ENCODE measurements around the gene TTC23. TPM values are rescaled to one million over a fixed set of nuclear protein-coding genes. Genes with fewer than 3 reads are reported as not detected.

The TTC23 gene
- polyA plus RNA-seq, 12 donors, result 16.0 to 27.9 (median 20.8) TPM; not detected in 1

DNA sequence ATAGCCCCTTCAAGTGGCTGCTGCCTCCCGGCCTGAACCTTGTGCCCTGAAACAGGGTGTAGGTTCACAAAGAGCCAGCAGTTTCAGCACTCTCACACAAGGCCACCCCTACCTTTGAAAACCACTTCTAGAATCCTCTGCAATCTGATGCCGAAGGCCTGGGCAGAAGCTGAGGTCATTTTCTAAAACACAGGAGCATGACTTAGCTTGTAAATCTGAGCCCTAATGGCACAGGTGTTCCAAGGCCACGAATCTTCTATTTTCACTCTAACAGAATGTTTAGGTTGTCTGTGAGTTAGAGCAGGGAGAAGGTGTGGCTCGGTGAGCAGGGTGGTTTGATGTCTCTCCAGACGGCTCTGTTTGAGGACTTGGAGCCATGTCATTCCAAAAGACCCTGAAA, 82.2 kb downstream of the TTC23 start:
- DNase-seq, result no peak

DNA sequence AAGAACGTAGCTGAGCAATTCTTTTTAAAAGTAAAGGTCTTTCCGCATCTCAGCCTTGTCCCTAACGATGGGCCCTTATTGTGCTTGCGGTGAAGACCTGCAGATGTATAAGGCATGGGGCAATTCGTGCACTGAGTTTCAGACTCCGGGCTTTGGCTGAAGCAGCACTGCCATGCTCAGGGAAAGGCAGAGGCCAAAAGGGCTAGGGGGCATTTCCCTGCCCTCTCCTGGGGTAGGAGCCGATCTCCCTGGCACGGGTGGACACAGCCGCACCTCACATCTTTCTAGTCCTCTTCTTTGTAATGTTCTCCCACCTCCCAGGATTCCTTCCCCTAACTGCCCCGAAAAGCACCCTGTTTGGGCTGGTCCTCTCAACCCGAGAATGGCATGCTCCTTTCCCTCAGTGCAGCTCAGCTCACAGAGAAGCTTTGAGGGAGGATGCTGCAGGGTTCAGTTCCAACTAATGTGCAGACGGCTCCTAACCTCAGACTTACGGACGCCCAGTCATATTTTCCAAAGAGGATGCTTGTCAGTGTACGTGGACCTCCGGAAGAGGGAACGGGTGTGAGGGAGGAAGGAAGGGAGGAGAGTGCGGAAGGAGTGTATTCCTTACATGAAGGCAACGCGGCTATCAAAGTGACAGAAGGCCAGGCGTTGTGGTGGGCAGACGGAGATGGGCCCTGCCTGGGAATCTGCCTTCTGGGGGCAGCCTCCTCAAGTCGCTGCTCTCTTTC, 83.3 kb downstream of the TTC23 start:
- DNase-seq, result no peak

DNA sequence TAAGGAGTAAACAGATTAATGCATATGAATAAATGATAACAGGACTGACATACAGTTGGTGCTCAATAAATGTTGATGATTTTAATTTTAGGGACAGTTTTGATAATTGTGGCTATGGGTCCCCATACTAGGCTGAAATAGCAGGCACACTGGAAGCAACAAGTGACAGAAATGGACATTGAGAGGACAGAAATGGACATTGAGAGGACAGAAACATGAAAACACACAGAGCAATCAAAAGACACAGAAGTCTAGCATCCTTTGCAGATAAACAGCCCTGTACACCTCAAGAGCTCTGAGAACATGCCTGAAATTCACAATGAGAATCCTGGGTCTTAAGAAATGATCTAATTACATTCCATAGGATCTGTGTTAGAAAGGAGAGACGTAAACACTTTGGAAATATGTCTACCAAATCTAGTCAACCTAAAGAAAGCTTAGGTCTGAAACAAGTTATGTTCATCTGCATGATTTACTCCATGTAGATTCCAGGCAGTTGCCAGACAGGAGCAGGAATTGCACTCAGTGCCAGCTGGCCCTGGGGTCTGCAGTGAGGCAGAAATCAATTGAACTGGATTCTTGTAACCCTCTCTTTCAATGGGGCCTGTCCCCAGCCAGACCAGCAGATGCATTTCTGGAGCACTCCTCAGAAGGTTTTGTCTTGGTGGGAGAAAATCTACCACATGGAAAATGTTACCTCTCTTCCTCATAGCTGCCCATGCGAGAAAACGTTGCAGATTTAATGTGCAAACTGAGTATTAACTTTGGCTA, 84.2 kb downstream of the TTC23 start:
- DNase-seq, result no peak

DNA sequence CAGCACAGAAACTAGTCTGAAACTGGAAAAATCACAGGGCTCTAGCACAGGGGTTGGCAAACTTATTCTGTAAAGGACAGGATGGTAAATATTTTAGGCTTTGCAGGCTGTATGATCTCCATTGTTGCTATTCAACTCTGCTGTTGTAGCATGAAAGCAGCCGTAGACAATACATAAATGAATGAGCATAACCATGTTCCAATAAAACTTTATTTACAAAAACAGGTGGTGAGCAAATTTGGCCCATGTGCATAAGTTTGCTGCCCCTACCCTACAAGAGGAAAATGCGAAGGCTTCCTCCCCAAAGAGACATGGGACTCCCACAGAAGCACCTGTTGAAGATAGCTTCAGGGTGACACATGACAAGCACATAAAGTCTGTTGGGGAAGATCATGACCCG, 85.3 kb downstream of the TTC23 start:
- no peak for DNase-seq

DNA sequence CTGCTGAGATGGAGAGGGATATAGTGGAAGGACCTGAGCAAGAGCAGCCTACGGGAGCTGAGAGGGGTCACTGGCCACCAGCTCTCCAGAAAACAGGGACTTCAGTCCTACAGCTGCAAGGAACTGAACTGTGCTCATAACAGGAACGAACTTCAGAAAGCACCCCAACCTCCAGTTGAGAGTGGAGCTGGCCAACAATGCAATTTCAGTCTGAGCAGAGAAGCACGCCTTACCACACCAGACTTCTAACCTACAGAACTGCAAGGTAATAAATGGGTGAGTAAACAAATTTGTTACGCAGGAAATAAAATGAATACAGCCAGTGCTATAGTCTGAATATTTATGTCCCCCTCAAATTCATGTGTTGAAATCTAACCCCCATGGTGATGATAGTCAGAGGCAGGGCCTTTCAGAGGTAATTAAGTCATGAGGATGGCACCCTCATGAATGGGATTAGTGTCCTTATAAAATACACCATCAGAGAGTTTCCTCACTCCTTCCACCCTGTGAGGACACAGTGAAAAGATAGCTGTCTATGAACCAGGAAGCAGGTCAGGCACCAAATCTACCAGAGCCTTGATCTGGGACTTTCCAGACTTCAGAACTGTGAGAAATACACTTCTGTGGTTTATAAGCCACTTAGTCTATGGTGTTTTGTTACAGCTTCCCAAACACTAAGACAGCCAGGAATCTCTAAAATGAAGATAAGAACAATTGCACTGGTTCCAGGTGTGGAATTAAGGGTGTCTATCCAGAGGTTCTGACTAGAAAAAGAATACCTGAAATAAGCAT, 85.9 kb downstream of the TTC23 start:
- no peak for DNase-seq

DNA sequence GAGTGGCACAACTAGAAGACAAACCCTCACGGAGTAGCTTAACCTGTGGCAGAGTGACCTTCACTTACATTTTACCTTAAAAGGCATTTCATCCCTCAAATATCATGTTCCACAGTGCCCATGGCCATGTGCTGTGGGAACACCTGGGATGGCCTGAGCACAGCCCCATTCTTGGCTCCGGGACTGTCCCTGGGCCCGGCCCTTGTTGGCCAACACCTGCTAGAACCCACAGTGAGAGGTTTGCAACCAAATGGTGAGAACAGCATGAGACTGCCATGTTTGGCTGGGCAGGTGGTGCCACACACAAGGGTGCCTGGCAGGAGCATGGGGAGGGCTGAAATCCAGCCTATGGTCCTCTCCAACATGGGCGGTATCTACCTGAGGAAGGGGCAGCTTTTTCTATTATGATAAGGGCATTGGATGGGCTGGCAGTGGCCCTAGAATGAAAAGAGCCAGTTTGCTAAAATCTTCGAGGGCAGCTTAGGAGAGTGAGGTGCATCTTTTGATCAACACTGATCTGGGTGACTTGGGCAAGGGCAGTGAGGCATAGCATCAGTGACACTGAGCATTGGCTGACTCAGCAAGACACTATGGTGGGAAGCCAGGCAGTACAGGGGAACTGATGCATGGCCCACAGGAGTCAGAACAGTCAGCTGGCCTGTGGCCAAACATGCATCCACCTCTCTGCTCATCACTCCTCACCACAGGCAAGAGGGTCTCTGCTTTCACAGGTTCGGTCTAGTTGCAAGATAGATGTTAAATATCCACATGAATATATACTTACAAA, 90.6 kb downstream of the TTC23 start:
- no peak for DNase-seq

DNA sequence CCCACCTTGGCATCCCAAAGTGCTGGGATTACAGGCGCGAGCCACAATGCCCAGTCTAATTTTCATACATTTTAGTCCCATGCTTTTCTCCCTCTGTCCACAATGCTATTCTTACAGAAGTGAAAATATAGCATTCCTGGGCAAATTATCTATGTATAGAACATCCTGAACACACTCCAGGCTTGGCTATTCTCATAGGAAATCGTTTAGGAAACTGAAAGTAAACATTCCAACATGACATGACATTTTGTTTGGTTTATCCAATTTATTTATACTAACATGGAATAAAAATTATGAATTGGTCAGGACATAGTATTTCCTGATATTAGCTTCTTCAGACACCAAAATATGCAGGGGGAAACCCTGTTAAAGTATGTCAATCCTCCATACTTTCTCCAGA, 91.9 kb downstream of the TTC23 start:
- no peak for DNase-seq

DNA sequence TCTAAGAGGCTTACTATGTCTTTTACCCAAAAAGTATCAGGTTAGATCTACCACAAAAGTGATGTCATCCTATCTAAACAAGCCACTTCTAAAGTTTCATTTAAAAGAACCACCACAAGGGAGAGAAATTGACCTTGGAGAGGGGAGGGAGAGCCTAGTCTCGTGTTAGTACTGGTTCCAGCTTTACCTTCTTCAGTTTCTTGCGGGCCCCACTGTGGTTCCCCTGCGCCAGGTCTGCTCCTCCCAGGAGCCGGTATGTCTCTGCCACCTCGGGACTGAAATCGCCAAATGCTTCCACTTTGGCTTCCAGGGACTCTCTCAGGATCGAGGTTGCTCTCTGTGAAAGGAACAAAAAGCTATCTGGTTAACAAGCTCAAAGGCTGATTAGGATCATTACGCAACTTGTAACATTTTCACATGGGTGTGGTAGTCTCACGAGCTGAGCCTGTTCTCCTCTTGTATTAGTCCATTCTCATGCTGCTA, 93.4 kb downstream of the TTC23 start:
- no peak for DNase-seq

DNA sequence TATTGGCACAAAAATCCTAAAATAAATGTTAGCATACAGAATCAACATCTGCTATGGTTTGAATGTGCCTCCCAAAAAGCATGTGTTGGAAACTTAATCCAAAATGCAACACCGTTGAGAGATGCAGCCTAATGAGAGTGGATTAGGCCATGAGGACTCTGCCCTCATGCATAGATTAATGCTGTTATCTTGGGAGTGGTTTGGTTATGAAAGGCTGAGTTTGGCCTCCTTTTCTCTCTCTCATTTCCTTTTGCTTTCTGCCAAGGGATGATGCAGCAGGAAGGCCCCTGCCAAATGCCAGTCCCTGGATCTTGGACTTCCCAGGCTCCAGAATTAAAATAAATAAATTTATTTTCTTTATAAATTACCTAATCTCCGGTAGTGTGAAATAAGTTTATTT, 95.1 kb downstream of the TTC23 start:
- DNase-seq, result no peak

DNA sequence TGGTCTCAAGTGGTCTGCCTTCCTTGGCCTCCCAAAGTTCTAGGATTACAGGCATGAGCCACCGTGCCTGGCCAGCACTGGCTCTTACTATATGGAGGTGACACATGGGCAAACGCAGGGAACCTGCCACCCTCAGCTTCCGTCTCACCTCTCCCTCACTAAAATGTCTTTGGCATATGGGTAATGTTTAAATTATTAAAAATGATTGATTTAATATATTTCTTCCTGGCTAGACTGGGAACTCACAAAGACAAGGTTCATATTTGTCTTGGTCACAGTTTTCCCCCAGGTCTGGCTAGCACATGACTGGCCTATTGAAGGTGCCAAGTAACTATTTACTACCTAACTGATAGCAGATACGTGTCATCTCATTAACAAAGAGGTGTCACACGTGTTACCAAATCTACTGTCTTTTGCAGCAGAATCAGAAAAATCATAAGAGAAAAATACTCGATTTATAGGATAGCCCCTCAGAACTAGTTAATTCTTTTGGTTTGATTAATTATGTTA, 96.3 kb downstream of the TTC23 start:
- DNase-seq, result no peak

DNA sequence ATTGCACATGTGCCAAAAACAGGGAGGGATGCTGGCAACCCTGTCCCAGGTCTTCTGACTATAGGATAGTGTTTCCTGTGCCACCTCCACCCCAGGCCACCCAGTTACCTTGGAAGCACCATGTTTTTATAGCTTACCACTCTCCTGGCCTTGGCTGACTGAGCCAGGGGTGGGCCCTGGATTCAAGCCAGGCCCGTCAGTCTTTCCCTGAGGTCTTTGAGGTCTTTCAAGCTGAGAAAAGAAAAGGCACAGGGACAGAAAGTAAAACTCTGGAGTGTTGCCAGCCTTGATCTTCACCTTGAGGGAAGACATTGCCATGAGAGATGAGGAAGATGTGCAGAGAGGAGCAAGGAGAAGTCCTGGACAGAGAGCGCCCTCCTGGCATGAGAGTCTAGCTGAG, 98.2 kb downstream of the TTC23 start:
- DNase-seq, result no peak

DNA sequence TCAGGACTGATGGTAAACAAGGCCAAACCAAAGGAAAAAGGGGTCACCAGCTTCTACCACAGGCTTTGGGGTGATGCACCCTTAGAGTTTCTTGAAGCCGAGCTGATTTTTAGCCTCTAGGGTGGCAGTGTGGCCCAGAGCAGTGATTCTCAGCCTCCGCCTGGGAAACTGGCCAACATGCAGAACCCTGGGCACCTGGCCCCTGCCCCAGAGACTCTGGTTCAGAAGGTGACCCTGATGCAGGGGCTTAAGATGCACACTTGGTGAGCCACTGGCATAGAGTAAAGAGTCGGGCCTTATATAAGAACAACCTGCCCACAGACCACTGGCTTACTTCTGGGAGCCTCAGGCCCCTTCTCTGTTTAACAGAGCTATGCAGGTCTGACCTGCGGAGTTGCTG, 100.0 kb downstream of the TTC23 start:
- no peak for DNase-seq

DNA sequence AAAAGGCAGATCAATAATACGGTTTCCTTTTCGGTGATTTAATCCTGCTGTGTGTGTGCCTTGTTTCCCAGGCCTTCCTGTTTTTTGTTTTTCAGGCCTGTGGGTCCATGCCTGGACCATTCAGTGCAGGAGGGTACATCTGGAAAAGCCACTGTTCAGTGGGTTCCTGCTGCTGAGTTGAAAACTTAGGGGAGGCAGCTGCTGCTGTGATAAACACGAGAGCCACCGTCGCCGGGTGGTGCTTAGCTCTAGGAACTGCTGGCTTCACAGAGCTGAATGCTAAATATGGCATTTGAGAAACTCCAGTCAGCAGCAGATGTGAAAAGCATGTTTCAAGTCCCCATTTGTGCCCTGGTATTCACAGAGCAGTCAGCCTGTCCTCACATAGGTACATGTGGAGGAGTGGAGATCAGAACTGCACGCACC, 100.5 kb downstream of the TTC23 start:
- no peak for DNase-seq

DNA sequence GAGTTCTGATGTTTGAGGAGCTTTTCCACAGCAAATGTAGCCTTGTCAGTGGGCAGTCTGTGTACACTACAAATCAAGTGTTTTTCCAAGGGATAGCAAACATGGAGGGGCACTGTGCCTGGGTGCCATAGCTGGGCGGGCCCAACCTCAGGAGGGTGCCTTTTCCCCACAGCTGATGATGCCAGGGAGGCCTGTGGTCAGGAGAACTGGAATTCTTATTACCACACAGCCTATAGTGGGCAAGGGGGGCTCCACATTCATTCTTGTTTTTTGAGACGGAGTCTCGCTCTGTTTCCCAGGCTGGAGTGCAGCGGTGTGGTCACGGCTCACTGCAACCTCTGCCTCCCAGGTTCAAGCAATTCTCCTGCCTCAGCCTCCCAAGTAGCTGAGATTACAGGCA, 102.7 kb downstream of the TTC23 start:
- no peak for DNase-seq

DNA sequence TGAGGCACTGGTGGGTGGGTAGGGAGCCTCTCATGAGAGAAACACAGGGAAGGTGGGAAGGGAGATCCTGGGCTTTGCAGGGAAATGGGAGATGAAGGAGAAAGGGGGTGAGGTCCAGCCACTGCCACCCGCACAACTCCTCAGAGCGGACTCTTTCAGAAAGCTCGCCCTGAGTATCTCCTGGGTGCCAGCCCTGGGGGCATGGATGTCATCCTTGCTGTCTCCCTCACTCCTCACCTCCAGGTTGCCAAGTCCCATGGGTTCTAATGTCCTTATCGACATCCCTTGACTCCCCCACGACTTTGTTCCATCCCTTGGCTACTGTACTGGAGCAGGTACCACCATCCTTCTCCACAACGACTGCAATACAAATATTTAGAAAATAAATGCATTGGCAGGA, 103.6 kb downstream of the TTC23 start:
- no peak for DNase-seq

DNA sequence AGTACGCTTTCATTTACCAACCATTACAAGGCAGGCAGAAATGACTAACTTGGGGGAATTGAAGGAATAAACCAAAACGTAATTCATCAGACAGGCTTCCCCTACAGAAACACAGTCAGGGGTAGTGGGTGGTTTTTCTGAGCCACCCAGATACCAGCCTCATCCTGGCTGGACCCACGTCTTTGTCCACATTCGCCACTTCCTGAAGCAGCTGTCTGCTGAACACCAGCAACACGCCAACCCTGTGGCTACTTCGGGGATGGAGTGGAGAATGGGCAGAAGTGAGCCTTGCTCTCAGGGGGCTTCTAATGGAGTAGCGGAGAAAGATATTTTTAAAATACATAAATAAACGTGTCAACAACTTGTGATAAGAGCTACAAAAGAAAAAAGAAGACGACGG, 104.4 kb downstream of the TTC23 start:
- DNase-seq, result no peak

DNA sequence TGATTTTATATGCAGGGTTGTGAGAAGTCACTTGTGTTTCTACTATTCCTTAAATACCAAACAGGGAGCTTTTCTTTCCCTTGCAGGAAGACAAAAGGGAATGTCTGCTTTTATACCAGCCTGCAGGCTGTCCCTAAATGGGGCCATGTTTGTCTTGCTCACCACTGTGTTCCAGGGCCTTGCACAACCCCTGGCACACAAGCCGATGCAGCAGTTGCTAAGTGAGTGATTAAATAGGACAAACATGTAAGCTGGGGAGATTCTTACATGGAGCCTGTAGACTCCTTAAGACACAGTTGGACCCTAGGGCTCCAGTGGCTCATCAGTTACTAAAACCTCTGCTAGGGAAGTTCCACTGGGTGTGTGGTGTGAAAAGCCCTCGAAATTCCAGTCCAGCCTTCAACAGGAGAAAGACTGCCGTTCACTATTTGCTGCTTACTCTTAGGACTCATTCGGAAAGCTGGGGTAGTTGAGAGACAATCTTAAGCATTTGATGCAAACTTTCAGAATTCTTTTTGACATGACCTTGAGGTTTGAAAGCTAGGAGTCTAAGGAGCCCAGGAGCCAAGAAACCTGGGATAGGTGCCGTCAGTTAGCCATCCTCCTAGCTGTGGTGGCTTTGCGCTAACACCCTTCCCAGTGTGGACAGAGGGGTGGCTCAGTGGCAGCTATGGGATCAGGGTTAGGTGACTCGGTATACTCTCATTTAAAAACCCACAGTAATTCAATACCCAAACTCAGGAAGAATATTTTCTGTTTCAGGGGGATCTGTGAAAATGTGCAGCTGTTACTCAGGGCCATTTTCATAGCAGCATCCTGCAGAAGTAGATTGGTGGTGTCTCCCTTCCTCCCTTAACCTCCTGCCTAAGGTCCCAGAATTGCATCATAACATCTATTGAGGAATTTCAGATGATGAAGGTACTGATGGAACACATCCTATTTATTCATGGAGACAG, 105.4 kb downstream of the TTC23 start:
- no peak for DNase-seq

DNA sequence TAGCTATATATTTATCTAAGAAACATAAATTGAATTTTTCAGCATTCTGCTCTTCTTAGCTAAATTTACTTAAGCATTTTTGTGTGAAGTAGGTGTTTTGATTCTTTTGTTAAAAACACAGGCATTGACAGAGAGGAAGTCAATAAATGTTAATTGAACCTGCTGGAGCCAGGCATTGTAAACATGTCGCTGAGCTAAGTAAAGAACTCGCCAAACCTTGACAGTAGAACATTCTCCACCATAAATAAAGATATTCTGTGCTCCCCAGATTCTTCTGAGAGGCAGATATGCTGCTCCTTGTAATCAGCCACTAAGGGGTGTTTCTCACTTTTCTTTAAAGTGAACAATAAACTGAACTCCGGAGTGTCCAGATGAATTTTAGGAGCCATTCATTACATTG, 106.1 kb downstream of the TTC23 start:
- DNase-seq, result no peak

DNA sequence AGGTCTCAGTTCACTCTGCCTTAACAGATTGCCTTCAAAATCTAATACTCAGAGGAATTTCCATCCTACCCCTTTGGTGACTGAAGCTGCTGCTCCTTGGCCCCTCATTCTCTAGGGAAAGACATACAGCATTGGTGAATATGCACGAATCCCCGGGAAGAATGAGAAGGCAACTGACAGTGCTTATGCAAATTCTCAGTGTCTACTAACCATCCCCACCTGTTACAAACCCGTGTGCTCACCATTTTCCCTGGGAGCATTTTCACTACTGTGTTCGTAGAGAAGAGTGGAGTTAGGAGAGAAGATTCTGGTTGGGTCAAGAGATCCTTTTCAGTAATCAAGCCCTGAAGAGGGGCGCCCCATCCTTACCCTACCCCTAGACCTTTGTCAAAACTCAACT, 106.8 kb downstream of the TTC23 start:
- no peak for DNase-seq

DNA sequence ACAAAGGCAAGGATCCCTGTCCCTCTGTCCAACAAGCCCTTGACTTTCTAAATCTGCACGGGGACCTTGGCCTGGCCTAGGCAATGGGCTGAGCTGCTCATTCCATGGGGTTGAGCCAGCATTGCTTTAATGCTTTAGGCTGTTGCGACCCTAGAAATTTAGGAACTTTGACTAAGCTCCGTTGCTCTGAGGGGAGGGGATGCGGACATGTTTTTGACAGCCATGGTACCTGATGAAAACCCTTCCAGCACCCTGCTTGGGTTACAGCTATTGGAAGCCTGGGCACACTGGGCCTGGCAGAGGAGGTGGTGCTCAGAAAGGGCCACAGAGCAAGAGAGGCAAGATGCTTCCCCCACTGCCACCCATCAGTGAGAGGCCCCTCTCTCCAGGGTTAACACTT, 107.4 kb downstream of the TTC23 start:
- no peak for DNase-seq
